Measurements from ENCODE around the gene KCTD1. TPM values are rescaled to one million over a fixed set of nuclear protein-coding genes. Genes with fewer than 3 reads are reported as not detected.
"Not testable (repeated sequence)": the region's sequence is repeated elsewhere in the genome, so short reads cannot be mapped to it uniquely, and the experiment has no call there.

KCTD1 gene
- total RNA-seq, 1 donor from 2014 or later = 5.2 TPM

DNA sequence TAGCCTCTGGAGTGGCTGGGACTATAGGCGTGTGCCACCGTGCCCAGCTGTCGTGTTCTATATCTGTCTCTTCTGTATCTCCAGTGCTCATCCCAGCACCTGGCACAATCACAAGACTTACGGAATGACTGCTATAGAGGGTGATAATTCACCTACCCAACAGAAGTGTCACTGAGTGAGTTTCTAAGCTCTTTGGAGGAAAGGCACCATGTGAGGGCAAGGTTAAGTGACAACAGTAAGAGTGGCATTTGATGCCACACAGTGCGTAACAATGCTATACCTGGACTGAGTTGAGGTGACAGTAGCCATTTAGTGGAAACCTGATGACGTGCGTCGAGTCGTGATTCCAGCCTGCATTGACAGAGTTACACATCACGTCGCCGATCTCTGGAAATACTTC lies 89.0 kb downstream of the KCTD1 start:
- intact Hi-C loops (cut with micrococcal nuclease) = no loop called here

DNA sequence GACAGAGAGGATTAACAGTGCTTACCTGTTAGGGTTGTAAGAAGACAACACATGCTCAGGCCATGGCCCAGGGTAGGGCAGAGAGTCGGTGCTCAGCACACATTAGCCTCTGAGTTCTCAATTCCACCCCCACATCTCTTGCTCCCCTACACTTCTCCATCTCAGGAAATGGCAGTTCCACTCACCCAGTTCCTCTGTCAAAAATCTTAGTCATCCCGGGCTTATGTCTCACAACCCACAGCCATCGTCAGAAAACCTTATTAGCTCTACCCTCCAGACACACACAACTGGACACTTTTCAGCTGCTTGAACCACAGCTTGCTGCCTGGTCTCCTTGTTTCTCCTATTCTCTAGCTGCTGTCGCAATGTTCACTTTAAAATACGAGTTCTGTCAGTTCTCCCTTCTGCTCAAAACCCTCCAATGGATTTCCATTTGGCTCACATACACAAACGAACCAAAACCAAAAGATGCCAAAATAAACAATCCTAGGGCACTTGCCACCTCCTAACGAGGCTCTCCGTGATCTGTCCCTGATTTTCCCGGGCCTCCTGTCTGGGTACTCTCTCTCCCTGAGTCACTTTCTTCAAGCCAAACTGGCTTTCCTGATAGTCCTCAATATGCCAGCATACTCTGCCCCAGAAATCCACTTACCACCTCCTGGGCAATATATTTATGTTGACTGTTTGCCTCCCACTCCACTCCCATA lies 89.7 kb downstream of the KCTD1 start:
- intact Hi-C loops (cut with micrococcal nuclease) = no loop called here

- intact Hi-C loops (cut with micrococcal nuclease) = no loop called here
These were observed 90.6 kb downstream of the KCTD1 start for GRCh38 chr18:26457611-26458353.

DNA sequence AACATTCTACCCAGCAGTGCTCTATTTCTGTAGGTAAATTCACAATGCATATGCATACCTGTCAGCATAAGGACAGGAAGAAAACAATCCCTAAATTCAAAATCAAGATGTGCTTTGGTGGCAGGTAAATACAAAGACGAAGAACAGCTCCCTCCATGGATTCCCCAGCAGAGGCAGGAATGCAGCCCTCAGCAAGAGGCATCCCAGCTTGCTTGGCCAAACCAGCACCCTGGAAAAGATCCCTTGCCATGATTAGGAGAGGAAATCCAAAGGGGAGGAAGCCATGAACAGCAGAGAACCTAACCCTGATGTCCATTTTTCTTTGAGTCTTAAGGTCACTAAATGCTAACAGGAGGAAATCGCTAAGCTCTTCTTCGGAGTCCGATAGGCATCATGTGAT lies 91.2 kb downstream of the KCTD1 start:
- intact Hi-C loops (cut with micrococcal nuclease) = no loop called here

DNA sequence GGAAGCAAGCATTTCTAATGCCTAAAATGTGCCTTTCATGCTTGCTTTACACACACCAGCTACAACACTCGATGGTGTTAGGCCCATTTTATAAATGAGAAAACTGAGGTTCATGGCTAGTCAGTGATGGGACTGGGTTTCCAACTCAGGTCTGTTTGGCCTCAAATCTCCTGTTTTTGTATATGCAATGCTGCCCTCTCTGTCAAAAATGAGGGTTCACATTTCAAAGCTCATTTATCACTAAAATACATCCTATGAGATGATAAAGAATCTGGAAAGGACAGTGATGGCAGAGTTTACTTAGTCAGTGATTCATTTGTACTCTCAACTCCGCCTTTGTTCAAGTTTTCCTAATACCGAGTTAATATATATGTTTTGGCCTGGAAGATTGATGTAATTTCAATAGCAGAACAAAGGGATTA lies 92.3 kb downstream of the KCTD1 start:
- intact Hi-C loops (cut with micrococcal nuclease) = no loop called here

DNA sequence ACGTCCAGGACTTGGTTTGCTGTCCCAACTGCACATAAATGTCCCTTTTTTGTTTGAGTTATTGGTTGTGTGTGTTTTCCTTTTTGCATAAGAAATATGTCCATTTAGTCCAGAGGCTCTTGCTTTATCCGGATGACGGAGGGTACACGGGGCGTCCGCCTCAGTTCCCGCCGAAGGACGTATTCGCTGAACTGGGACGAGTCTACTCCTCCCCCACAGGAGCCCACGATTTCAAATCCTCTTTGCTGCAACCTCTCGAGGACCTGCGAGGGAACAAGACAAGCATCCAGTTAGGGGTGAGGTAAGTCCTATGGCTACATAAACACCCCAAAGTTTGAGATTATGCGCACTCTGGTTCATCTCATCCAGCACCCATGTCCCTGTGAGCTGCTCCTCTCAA lies 92.7 kb downstream of the KCTD1 start:
- intact Hi-C loops (cut with micrococcal nuclease) = no loop called here

DNA sequence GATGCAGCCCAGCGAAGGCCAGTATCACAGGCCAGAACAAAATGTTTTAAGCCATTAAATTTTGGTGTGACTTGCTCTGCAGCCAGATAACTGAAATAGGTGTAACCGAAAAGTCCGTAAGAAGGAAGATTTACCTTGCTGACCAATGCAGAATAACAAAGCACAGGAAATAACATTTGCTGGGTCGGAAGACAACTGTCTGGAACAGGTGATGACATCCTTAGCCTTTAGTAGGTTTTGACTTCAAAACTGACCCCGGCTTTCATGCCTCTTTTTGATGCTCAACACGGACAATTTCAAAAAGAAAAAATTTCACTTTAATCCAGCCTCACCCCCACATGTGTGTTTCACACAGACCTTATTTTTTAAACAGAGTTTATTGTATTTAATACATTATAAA lies 93.7 kb downstream of the KCTD1 start:
- intact Hi-C loops (cut with micrococcal nuclease) = no loop called here

GRCh38 chr18:26454192-26454591 lies 94.2 kb downstream of the KCTD1 start:
- intact Hi-C loops (cut with micrococcal nuclease) = no loop called here

GRCh38 chr18:26453386-26453901 lies 94.9 kb downstream of the KCTD1 start:
- intact Hi-C loops (cut with micrococcal nuclease) = no loop called here

DNA sequence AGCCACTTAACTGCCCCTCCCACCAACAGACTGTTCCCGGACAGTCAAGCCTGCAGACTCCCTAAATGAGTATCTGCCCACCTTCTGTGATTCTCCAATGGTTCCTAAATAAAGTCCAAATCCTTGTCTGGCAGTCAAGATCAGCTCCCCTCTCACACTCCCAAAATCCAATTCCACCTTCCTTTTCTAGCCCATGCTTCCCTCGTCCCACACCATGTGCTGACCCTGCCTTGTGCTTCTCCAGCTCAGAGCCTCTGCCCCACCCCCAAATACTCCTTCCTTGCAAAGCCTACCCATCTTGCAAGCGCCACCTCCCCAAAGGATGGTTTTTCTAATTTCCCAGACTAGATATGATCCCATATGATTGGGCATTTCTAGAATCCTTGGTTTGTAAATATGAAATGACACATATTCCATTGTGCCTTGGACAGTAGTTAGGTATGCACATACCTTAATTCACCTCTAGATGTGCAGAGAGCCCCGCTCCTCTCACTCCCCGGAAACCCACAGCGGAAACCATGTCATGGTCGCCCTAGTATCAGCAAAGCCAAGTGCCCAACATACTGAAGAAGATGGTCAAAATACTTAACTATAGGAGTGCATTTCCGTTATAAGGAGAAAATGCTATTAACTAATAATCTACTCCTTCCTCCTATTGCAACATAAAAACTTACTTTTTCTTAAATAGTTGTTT lies 97.2 kb downstream of the KCTD1 start:
- intact Hi-C loops (cut with micrococcal nuclease) = no loop called here

- intact Hi-C loops (cut with micrococcal nuclease) = no loop called here
These were observed 99.6 kb downstream of the KCTD1 start for GRCh38 chr18:26448714-26449159.

DNA sequence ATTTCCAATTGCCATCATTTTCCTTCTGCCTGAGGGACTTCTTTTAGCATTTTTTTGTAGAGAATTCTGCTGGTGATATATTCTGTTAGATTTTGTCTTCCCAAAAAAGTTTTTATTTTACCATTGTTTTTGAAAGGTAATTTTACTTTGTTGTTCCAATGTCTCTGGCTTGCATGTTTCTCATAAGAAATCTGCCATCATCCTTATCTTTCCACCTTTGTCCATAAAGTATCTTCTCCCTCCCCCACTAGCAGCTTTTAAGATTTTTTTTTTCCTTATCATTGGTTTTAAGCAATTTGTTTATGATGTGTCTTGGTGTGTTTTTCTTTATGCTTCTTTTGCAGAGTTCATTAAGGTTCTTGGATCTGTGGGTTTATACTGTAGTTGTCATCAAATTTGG lies 104.5 kb downstream of the KCTD1 start:
- intact Hi-C loops (cut with micrococcal nuclease) = no loop called here

GRCh38 chr18:26442126-26442525 lies 106.2 kb downstream of the KCTD1 start:
- intact Hi-C loops (cut with micrococcal nuclease) = no loop called here

DNA sequence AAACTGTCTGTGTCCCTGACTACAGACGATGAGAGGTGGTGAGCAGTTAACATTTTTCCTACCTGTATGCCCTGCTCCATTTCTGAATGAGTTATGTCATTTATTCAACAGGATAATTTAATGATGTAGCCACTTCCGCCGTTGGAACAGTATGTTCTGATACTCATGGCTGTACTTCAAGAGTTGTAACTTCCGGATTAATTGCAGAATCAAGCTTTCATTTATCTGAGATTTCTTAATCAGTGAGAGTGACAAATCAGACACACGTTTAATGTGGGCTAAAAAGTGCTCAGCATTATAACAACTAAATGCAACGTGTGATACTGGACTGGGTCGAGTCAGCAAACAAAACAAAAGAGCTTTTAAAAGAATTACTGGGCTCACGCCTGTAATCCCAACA lies 107.7 kb downstream of the KCTD1 start:
- intact Hi-C loops (cut with micrococcal nuclease) = no loop called here

DNA sequence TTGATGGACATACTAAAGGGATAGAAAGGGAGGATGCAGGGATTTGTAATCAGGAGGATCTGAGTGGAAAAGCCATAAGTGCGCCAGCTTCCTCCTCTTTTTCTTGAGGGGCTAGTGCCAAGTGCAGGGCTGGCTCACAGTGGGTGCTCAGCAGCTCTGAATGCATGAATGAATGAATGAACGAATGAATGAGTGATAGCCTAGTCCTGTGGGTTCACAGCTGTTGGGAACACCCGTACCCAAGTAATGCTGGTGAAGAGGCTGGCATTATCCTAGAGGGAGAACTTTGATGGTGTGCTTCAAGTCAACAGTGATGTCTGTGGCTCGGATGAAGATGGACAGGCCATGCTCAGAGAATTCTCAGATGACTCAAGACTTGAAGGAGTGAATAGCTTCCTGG lies 108.8 kb downstream of the KCTD1 start:
- intact Hi-C loops (cut with micrococcal nuclease) = no loop called here

GRCh38 chr18:26438980-26439379 lies 109.4 kb downstream of the KCTD1 start:
- intact Hi-C loops (cut with micrococcal nuclease) = no loop called here

- intact Hi-C loops (cut with micrococcal nuclease) = not testable (repeated sequence)
These were observed 110.7 kb downstream of the KCTD1 start for GRCh38 chr18:26437634-26438033.

DNA sequence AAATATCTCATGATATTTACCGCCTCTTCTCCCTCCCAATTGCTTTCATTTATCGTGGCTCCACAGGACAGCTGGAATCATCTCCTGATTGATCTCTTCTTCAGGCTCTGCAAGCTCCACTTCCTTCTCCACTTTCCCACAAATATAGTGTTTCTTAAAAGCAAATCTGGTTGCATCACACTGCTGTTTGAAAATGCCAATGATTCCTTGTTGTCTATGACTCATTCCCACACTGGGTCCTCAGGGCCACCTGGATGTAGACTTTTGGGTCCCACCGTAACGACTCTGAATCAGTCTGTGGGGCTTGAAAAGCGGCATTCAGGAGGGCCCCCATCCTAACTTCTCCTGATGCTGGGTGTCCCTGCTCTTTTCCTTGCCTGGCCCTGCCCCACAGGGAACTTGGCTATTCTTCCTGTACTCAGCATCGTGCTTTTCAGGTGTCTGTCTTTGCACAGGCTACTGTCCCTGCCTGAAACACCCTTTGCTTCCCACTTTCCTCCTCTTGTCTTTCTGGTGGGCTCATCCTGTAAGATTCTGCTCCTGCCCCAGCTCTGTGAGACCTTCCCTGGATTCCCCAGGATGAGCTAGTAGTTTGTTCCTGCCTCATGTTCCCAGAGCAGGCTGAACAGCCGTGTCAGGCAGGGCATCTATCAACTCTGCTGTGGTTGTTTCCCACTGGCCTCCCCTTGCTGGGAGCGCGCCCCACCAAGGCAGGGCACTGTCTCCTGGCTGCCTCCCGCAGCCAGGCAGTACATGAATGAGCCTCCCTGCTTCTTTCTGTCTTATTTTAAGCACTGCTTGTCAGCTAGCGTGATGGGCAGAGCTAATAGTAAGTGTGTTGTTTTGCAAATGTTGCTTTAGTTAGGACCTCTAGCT lies 111.9 kb downstream of the KCTD1 start:
- intact Hi-C loops (cut with micrococcal nuclease) = no loop called here

- intact Hi-C loops (cut with micrococcal nuclease) = no loop called here
These were observed 112.8 kb downstream of the KCTD1 start for GRCh38 chr18:26435415-26436095.

DNA sequence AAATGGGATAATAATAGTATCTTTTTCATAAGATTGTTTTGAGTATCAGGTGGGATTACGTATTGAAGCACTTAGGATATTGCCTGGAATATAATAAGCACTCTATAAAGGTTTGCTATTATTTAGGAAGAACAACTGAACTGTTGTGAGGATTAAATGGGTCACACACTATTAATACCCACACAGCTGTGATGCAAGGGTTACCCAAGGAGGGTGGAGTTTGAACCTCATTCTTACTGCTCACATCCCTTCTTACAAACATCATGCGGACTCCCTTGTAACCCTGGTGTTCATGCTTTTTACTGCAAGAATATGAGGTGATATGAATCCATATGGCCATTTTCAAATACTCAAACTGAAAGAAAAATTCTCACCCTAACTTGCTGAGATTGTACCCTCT lies 113.5 kb downstream of the KCTD1 start:
- intact Hi-C loops (cut with micrococcal nuclease) = no loop called here
